Natural killer cell (primary cell): ENCODE measurements around the gene ZNF367. TPM values are rescaled to one million over a fixed set of nuclear protein-coding genes. Genes with fewer than 3 reads are reported as not detected.

Experiments used
- ATAC-seq, 3 donors: fragments of 150-1000 bp in 2 of 3; fragments of 200-7000 bp in 1 of 3; cut with Tn5 transposase; 1 replicate in 1 of 3; 2 replicates in 2 of 3; pipeline ENCODE4 v1.10.0; 2021; ENCODE audit warnings: mild to moderate bottlenecking in 2 of 3, moderate library complexity in 2 of 3
- DNase-seq, 2 donors: peaks; one replicate each; pipeline versions ENCODE4 v3.0.0 to v3.0.0-alpha.2; 2013 to 2021; ENCODE audit warnings: mixed read lengths in 1 of 2
- H3K27ac ChIP-seq: one replicate; pipeline ENCODE4 v1.5.1; 2013; ENCODE audit warnings: mild to moderate bottlenecking, low read length
- H3K27me3 ChIP-seq: one replicate; pipeline ENCODE4 v1.6.1; 2013; ENCODE audit warnings: low read length; ENCODE audit not compliant: control insufficient read depth, insufficient read depth
- H3K36me3 ChIP-seq: one replicate; pipeline ENCODE4 v1.6.1; 2013; ENCODE audit warnings: low read length; ENCODE audit not compliant: control insufficient read depth, insufficient read depth
- H3K4me1 ChIP-seq: one replicate; pipeline ENCODE4 v1.6.1; 2013; ENCODE audit warnings: low read length; ENCODE audit not compliant: control insufficient read depth, insufficient read depth
- H3K4me3 ChIP-seq: one replicate; pipeline ENCODE4 v1.5.1; 2013; ENCODE audit warnings: low read length
- H3K9me3 ChIP-seq: one replicate; pipeline ENCODE4 v1.6.1; 2013; ENCODE audit warnings: low read length; ENCODE audit not compliant: control insufficient read depth, insufficient read depth
- H3K27ac Mint-ChIP-seq, 2 donors: one replicate each; pipeline ENCODE4 v1.8.0; 2022; ENCODE audit warnings: mild to moderate bottlenecking in 2 of 2, mixed read lengths in 2 of 2, moderate library complexity in 1 of 2
- H3K27me3 Mint-ChIP-seq, 2 donors: one replicate each; pipeline ENCODE4 v1.8.0; 2022; ENCODE audit warnings: low read depth in 2 of 2, mixed read lengths in 2 of 2
- H3K36me3 Mint-ChIP-seq: one replicate; pipeline ENCODE4 v1.8.0; 2022; ENCODE audit warnings: mixed read lengths
- H3K4me1 Mint-ChIP-seq, 2 donors: one replicate each; pipeline ENCODE4 v1.8.0; 2022; ENCODE audit warnings: mixed read lengths in 2 of 2
- H3K4me3 Mint-ChIP-seq: one replicate; pipeline ENCODE4 v1.8.0; 2022; ENCODE audit warnings: mild to moderate bottlenecking, moderate library complexity, mixed read lengths
- H3K9me3 Mint-ChIP-seq, 2 donors: one replicate each; pipeline ENCODE4 v1.8.0; 2022; ENCODE audit warnings: mixed read lengths in 2 of 2
- CTCF ChIP-seq: fragments of 200-600 bp; IDR thresholded peaks from one replicate; pipeline ENCODE4 v1.8.0; 2022; ENCODE audit warnings: antibody characterized with exemption
- WGBS: methylation state at CpG from one replicate; pipeline ENCODE4 v1.1.7; 2013; ENCODE audit warnings: missing lambda C conversion rate; ENCODE audit not compliant: insufficient coverage; 5-methylcytosine and 5-hydroxymethylcytosine counted together
- intact Hi-C: fragments of 100-400 bp; cut with micrococcal nuclease; formaldehyde crosslinking; loops from one replicate; pipeline ENCODE4 v1.14.2; 2022
- total RNA-seq, 4 donors: library from RNA; stranded (reverse); fragments of 120-200 nt in 1 of 4; gene quantifications; one replicate each; pipeline versions ENCODE4 v1.2.3 to v1.2.4, GENCODE V29; 2013 to 2022

The ZNF367 gene
- total RNA-seq, 3 donors from 2014 or later (not counting 1 experiment from before 2014, with no cell fraction given) = 4.4 to 6.2 (median 4.5) TPM

- H3K4me1 Mint-ChIP-seq = no peaks in the 10 kb centered on the region
- H3K27ac ChIP-seq = no peak overlapping the region
- no peaks in the 10 kb centered on the region for H3K4me1 ChIP-seq
- intact Hi-C loops = no loop called here
- no peaks in the 10 kb centered on the region for H3K27me3 Mint-ChIP-seq
- H3K9me3 ChIP-seq = no peaks in the 10 kb centered on the region
- H3K36me3 ChIP-seq = no peaks in the 10 kb centered on the region
- TF ChIP-seq CTCF = no peak
- 93% methylated on average over 2 of the region's 5 CpGs for WGBS
- H3K27ac Mint-ChIP-seq = no peak overlapping the region
- ATAC-seq (no peak), DNase-seq (no peak)
- H3K27me3 ChIP-seq = no peaks in the 10 kb centered on the region
- H3K4me3 Mint-ChIP-seq = no peak overlapping the region
- no peaks in the 10 kb centered on the region for H3K9me3 Mint-ChIP-seq
- no peak overlapping the region for H3K4me3 ChIP-seq
- no peaks in the 10 kb centered on the region for H3K36me3 Mint-ChIP-seq
Measured at GRCh38 chr9:96343515-96344360, 74.4 kb downstream of the ZNF367 start.

GRCh38 chr9:96342571-96343245 lies 75.5 kb downstream of the ZNF367 start:
- Histone ChIP-seq H3K4me1 (no peaks in the 10 kb centered on the region), H3K27ac (no peak overlapping the region), H3K4me3 (no peak overlapping the region), H3K27me3 (no peaks in the 10 kb centered on the region), H3K9me3 (no peaks in the 10 kb centered on the region), H3K36me3 (no peaks in the 10 kb centered on the region)
- DNase-seq (no peak), ATAC-seq (no peak)
- Mint-ChIP-seq H3K4me1 (no peaks in the 10 kb centered on the region), H3K27me3 (no peaks in the 10 kb centered on the region), H3K27ac (no peak overlapping the region), H3K9me3 (no peaks in the 10 kb centered on the region), H3K4me3 (no peak overlapping the region), H3K36me3 (no peaks in the 10 kb centered on the region)
- TF ChIP-seq CTCF = no peak
- 93% methylated on average over 20 of the region's 20 CpGs for WGBS
- intact Hi-C loops = no loop called here

- H3K4me3 Mint-ChIP-seq = no peak overlapping the region
- TF ChIP-seq CTCF = no peak
- WGBS = 90% methylated on average over 3 of the region's 3 CpGs
- no peaks in the 10 kb centered on the region for H3K9me3 Mint-ChIP-seq
- no peaks in the 10 kb centered on the region for H3K4me1 ChIP-seq
- H3K4me1 Mint-ChIP-seq = no peaks in the 10 kb centered on the region
- no peaks in the 10 kb centered on the region for H3K27me3 ChIP-seq
- ATAC-seq (no peak), DNase-seq (no peak)
- no peaks in the 10 kb centered on the region for H3K27me3 Mint-ChIP-seq
- no peak overlapping the region for H3K4me3 ChIP-seq
- intact Hi-C loops = no loop called here
- H3K27ac Mint-ChIP-seq = no peak overlapping the region
- no peaks in the 10 kb centered on the region for H3K36me3 ChIP-seq
- no peaks in the 10 kb centered on the region for H3K9me3 ChIP-seq
- H3K36me3 Mint-ChIP-seq = no peaks in the 10 kb centered on the region
- no peak overlapping the region for H3K27ac ChIP-seq
Measured at GRCh38 chr9:96340707-96341106, 77.5 kb downstream of the ZNF367 start.
